K562 (cell line): ENCODE data around the gene DALRD3. TPM values are rescaled to one million over a fixed set of nuclear protein-coding genes. Genes with fewer than 3 reads are reported as not detected.
A peak's percentile ranks its signal among the peaks of the same experiment; 100 is the strongest.

Experiments
- CAMTA2 ChIP-seq: fragments of 250-450 bp; sonication (Bioruptor Pico); conservative IDR thresholded peaks from 2 replicates; pipeline ENCODE4 v1.5.1; 2022
- CBX1 ChIP-seq: sonication (generic); IDR thresholded peaks from 2 replicates; pipeline ENCODE4 v1.6.1; 2016; ENCODE audit warnings: antibody characterized with exemption, low read depth, mild to moderate bottlenecking
- CCAR2 ChIP-seq: fragments of 200-400 bp; formaldehyde crosslinking; IDR thresholded peaks from 2 replicates; pipeline ENCODE4 v1.6.1; 2017; ENCODE audit warnings: mild to moderate bottlenecking, low read depth, low read length
- DNMT1 ChIP-seq: fragments of 450-650 bp; IDR thresholded peaks from 2 replicates; pipeline ENCODE4 v1.6.1; 2016; ENCODE audit warnings: antibody characterized with exemption, mild to moderate bottlenecking
- ESRRA ChIP-seq: fragments of 450-650 bp; IDR thresholded peaks from 2 replicates; pipeline ENCODE4 v1.6.1; 2014; ENCODE audit warnings: low read depth, mild to moderate bottlenecking, moderate library complexity, borderline replicate concordance
- ETV5 ChIP-seq: sonication (generic); formaldehyde crosslinking; IDR thresholded peaks from 2 replicates; pipeline ENCODE4 v1.4.0; 2020; ENCODE audit warnings: low read depth, mild to moderate bottlenecking, missing genetic modification reagents
- FOXM1 ChIP-seq, 2 experiments: fragments of 450-650 bp in 1 of 2; sonication (generic) in 1 of 2; formaldehyde crosslinking in 1 of 2; IDR thresholded peaks; 2 replicates each; pipeline versions ENCODE4 v1.6.1 to v1.9.0; 2017 to 2022; ENCODE audit warnings: low read depth in 2 of 2, mild to moderate bottlenecking in 2 of 2, missing genetic modification reagents in 1 of 2, moderate library complexity in 1 of 2
- MAFF ChIP-seq: IDR thresholded peaks from 2 replicates; pipeline ENCODE4 v1.6.1; 2012; ENCODE audit warnings: low read length, improper control_type of control experiment
- OTX1 ChIP-seq: fragments of 450-650 bp; formaldehyde crosslinking; IDR thresholded peaks from 2 replicates; pipeline ENCODE4 v1.4.0; 2022; ENCODE audit warnings: mild to moderate bottlenecking
- PTRF ChIP-seq: fragments of 450-650 bp; IDR thresholded peaks from 2 replicates; pipeline ENCODE4 v1.6.1; 2016; ENCODE audit warnings: mild to moderate bottlenecking, missing genetic modification characterization, missing compliant biosample characterization
- SMARCA4 ChIP-seq: fragments of 450-650 bp; IDR thresholded peaks from 2 replicates; pipeline ENCODE4 v1.6.1; 2016
- TAL1 ChIP-seq: fragments of 450-650 bp; IDR thresholded peaks from 2 replicates; pipeline ENCODE4 v1.6.1; 2016; ENCODE audit warnings: mild to moderate bottlenecking
- ZNF197 ChIP-seq: fragments of 200-800 bp; sonication (Bioruptor generic); IDR thresholded peaks from 2 replicates; pipeline ENCODE4 v1.6.1; 2016; ENCODE audit warnings: low read depth, missing genetic modification characterization, missing compliant biosample characterization
- ZNF239 ChIP-seq: fragments of 250-450 bp; sonication (Bioruptor Pico); IDR thresholded peaks from 2 replicates; pipeline ENCODE4 v1.4.0; 2020; ENCODE audit warnings: mild to moderate bottlenecking
- polyA plus RNA-seq, 8 experiments: library from polyadenylated mRNA; depleted of rRNA in 4 of 8; stranded (reverse) in 5 of 8; unstranded in 3 of 8; fragments of >200 nt; fragmentation: Nextera tagmentation in 2 of 8; fragmentation: Illumina TruSeq in 1 of 8; extraction: Ambion mirVana in 2 of 8; extraction: Trizol in 1 of 8; gene quantifications; 2 replicates each; pipeline versions ENCODE4 v1.2.1 to v1.2.3, GENCODE V29; 2011 to 2014; ENCODE audit warnings: inconsistent platforms in 1 of 8, missing spikeins in 1 of 8
- total RNA-seq, 7 experiments: library from RNA; depleted of rRNA in 6 of 7; stranded (reverse); fragments of >200 nt in 6 of 7; fragmentation: Illumina TruSeq in 2 of 7; extraction: Trizol in 2 of 7; gene quantifications; 2 replicates each; pipeline versions ENCODE4 v1.2.1 to v1.2.3, GENCODE V29; 2011 to 2021; ENCODE audit warnings: low replicate concordance in 1 of 7
- TF ChIP-seq, protein P1 (sequence below): fragments of 250-450 bp; sonication (Bioruptor Pico); IDR thresholded peaks from 2 replicates; pipeline ENCODE4 v1.4.0; 2020; ENCODE audit warnings: mild to moderate bottlenecking
- TF ChIP-seq, protein P2 (sequence below), 2 experiments: fragments of 450-650 bp in 1 of 2; sonication (generic) in 1 of 2; formaldehyde crosslinking in 1 of 2; IDR thresholded peaks in 1 of 2; conservative IDR thresholded peaks in 1 of 2; 2 replicates each; pipeline versions ENCODE4 v1.6.1 to v1.8.1; 2016 to 2023; ENCODE audit warnings: mild to moderate bottlenecking in 2 of 2, moderate library complexity in 2 of 2, inconsistent platforms in 1 of 2, missing genetic modification reagents in 1 of 2
- TF ChIP-seq, protein P3 (sequence below): sonication (generic); formaldehyde crosslinking; IDR thresholded peaks from 2 replicates; pipeline ENCODE4 v1.8.0; 2022; ENCODE audit warnings: missing genetic modification reagents, mild to moderate bottlenecking, borderline replicate concordance
- TF ChIP-seq, protein P4 (sequence below): fragments of 450-650 bp; IDR thresholded peaks from 2 replicates; pipeline ENCODE4 v1.7.0; 2016; ENCODE audit warnings: borderline replicate concordance
- TF ChIP-seq, protein P5 (sequence below): fragments of 250-450 bp; sonication (Bioruptor Pico); IDR thresholded peaks from 2 replicates; pipeline ENCODE4 v1.8.0; 2021; ENCODE audit warnings: moderate library complexity, mild to moderate bottlenecking, inconsistent platforms

The DALRD3 gene
- total and polyA plus RNA-seq, 9 of the 15 experiments (the other 6 are each of a cell fraction or from before 2014, with no cell fraction given): 6.6 to 31.3 (median 14.4) TPM

DNA sequence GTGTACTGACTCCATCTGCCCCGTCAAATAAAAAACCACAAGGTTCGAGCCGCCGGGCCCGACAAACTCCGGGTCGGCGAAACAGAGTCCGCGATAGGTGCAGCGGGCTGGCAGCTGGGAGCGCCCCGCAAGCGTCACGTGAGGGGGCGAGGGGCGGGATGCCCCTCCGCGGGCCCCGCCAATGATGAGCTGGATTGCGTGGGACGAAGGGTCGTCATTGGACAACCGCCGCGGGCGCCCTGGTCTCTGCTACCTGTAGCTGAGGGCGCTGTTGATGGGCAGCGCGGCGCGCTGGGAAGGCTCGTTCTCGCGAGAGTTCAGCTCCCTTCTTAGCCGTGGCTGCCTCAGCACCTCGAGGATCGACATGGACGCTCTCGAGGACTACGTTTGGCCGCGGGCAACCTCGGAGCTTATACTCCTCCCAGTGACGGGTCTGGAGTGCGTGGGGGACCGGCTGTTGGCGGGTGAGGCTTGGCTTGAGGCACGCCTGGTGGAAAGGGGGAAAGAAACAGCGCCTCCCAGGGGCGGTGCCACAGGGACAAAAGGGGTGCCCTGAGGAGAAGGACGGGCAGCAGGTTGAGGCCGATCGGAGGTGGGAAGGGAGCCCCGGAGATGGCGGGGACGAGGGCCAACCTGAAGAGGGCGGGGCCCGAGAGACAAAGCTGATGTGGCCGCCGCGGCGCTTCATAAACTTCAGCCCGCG lies 11.2 kb downstream of the DALRD3 start, which contains the start of gene WDR6 (continued):
- TF ChIP-seq ZNF239 (CRISPR knock-in tag) (no peak), FOXM1 (IDR thresholded peaks at IDR 0.05; ENCODE audit: low read depth) (no peak; the same call in 1 of the 2 replicates), FOXM1 (CRISPR knock-in tag; IDR thresholded peaks at IDR 0.05; ENCODE audit: low read depth) (no peak), ETV5 (CRISPR knock-in tag) (no peak), OTX1 (no peak), PTRF (no peak), CBX1 (no peak), ESRRA (no peak), CAMTA2 (CRISPR knock-in tag) (no peak), CCAR2 (no peak), TAL1 (no peak), ZNF197 (CRISPR knock-in tag) (no peak), SMARCA4 (peak; percentile 75), DNMT1 (no peak), MAFF (no peak; the same call in 1 of the 2 replicates)
- TF ChIP-seq, protein P1, sequence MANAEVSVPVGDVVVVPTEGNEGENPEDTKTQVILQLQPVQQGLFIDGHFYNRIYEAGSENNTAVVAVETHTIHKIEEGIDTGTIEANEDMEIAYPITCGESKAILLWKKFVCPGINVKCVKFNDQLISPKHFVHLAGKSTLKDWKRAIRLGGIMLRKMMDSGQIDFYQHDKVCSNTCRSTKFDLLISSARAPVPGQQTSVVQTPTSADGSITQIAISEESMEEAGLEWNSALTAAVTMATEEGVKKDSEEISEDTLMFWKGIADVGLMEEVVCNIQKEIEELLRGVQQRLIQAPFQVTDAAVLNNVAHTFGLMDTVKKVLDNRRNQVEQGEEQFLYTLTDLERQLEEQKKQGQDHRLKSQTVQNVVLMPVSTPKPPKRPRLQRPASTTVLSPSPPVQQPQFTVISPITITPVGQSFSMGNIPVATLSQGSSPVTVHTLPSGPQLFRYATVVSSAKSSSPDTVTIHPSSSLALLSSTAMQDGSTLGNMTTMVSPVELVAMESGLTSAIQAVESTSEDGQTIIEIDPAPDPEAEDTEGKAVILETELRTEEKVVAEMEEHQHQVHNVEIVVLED (CRISPR knock-in tag): no peak
- TF ChIP-seq, protein P2, sequence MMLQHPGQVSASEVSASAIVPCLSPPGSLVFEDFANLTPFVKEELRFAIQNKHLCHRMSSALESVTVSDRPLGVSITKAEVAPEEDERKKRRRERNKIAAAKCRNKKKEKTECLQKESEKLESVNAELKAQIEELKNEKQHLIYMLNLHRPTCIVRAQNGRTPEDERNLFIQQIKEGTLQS (IDR thresholded peaks at IDR 0.05): no peak; the same call in 1 of the 2 replicates
- TF ChIP-seq, protein P2 (CRISPR knock-in tag; conservative IDR thresholded peaks at IDR 0.05): no peak
- TF ChIP-seq, protein P3, sequence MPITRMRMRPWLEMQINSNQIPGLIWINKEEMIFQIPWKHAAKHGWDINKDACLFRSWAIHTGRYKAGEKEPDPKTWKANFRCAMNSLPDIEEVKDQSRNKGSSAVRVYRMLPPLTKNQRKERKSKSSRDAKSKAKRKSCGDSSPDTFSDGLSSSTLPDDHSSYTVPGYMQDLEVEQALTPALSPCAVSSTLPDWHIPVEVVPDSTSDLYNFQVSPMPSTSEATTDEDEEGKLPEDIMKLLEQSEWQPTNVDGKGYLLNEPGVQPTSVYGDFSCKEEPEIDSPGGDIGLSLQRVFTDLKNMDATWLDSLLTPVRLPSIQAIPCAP (CRISPR knock-in tag): no peak
- TF ChIP-seq, protein P4, sequence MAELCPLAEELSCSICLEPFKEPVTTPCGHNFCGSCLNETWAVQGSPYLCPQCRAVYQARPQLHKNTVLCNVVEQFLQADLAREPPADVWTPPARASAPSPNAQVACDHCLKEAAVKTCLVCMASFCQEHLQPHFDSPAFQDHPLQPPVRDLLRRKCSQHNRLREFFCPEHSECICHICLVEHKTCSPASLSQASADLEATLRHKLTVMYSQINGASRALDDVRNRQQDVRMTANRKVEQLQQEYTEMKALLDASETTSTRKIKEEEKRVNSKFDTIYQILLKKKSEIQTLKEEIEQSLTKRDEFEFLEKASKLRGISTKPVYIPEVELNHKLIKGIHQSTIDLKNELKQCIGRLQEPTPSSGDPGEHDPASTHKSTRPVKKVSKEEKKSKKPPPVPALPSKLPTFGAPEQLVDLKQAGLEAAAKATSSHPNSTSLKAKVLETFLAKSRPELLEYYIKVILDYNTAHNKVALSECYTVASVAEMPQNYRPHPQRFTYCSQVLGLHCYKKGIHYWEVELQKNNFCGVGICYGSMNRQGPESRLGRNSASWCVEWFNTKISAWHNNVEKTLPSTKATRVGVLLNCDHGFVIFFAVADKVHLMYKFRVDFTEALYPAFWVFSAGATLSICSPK: no peak
- TF ChIP-seq, protein P5, sequence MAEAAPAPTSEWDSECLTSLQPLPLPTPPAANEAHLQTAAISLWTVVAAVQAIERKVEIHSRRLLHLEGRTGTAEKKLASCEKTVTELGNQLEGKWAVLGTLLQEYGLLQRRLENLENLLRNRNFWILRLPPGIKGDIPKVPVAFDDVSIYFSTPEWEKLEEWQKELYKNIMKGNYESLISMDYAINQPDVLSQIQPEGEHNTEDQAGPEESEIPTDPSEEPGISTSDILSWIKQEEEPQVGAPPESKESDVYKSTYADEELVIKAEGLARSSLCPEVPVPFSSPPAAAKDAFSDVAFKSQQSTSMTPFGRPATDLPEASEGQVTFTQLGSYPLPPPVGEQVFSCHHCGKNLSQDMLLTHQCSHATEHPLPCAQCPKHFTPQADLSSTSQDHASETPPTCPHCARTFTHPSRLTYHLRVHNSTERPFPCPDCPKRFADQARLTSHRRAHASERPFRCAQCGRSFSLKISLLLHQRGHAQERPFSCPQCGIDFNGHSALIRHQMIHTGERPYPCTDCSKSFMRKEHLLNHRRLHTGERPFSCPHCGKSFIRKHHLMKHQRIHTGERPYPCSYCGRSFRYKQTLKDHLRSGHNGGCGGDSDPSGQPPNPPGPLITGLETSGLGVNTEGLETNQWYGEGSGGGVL (CRISPR knock-in tag): no peak
